ENCODE results near the gene SLC6A6. TPM values are rescaled to one million over a fixed set of nuclear protein-coding genes. Genes with fewer than 3 reads are reported as not detected.
"Not testable (repeated sequence)": the region's sequence is repeated elsewhere in the genome, so short reads cannot be mapped to it uniquely, and the experiment has no call there.

SLC6A6 gene
- total and polyA plus RNA-seq, 12 donors, result 10.6 to 197 (median 85.6) TPM

DNA sequence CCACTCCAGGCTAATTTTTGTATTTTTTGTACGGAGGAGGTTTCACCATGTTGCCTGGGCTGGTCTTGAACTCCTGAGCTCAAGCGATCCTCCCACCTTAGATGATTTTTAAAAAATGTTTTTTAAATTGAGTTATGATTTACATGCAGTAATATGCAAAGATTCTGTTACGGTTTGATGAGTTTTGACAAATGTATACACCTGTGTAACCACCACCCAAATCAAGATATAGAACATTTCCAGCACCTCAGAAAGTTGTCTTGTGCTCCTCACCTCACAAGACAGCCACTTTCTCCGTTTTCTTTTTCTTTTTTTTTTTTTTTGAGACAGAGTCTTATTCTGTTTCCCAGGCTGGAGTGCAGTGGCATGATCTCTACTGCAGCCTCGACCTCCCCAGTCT, 4.8 kb downstream of the SLC6A6 start:
- DNase-seq, result no peak
- Histone ChIP-seq H3K4me1 (replicated peaks in 1 of 2) (peaks cover 40 to 80% of the 10 kb centered on the region in 2 donors), H3K27me3 (no peaks in the 10 kb centered on the region), H3K36me3 (replicated peaks in 1 of 2) (peaks cover 0 to 11% of the 10 kb centered on the region in 2 donors), H3K27ac (peak overlapping the region in 1 of 5 donors; percentile 46), H3K9me3 (replicated peaks in 1 of 3) (no peaks in the 10 kb centered on the region), H3K4me3 (no peak overlapping the region)
- no peak for TF ChIP-seq POLR2A (IDR thresholded peaks at IDR 0.05)
- WGBS, 4 donors, result 87 to 96% (median 92%) methylated on average over 5 of the region's 5 CpGs
- intact Hi-C loops (cut with DNase I), result loop anchor here in 1 of 2 donors (5.0 kb wide), 1 partner anchor 45 kb away; no protein-coding TSS in a partner anchor

GRCh38 chr3:14409779-14410063, 7.3 kb downstream of the SLC6A6 start:
- H3K36me3 ChIP-seq (replicated peaks in 1 of 2), result peaks cover 0 to 11% of the 10 kb centered on the region in 2 donors
- H3K27me3 ChIP-seq; H3K4me3 ChIP-seq; DNase-seq; H3K9me3 ChIP-seq (replicated peaks in 1 of 3): not testable (repeated sequence)
- H3K27ac ChIP-seq, result peak overlapping the region in 3 of 5 donors; percentile 65 to 90 (median 90)
- intact Hi-C loops (cut with DNase I), result loop anchor here in 1 of 2 donors (5.0 kb wide), 1 partner anchor 43 kb away; no protein-coding TSS in a partner anchor
- H3K4me1 ChIP-seq (replicated peaks in 1 of 2), result peaks cover 49 to 93% of the 10 kb centered on the region in 2 donors
- 81 to 97% (median 91%) methylated on average over 6 of the region's 6 CpGs for WGBS, 4 donors

DNA sequence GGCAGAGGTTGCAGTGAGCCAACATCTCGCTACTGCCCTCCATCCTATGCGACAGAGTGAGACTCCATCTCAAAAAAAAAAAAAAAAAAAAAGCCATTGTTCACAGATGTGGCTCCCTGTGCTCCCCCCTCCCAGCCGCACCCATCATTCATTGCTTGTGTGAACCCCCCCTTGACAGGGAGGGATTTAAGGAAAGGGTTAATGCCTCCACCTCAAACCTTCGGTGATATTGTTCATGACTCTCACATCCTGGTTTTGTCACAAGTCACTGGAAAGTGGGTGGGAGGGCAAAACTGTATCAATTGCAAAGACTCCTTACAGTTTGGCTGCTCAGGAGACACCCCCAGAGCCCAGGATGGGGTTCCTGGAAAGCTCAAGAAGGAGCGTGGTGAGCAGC, 7.7 kb downstream of the SLC6A6 start:
- 64 to 82% (median 81%) methylated on average over 5 of the region's 5 CpGs for WGBS, 4 donors
- no peaks in the 10 kb centered on the region for H3K27me3 ChIP-seq
- H3K4me1 ChIP-seq (replicated peaks in 1 of 2), result peaks cover 45 to 92% of the 10 kb centered on the region in 2 donors
- no peak for DNase-seq
- TF ChIP-seq CTCF (IDR thresholded peaks at IDR 0.05) (no peak), POLR2A (IDR thresholded peaks at IDR 0.05) (no peak)
- H3K36me3 ChIP-seq (replicated peaks in 1 of 2), result peaks cover 0 to 11% of the 10 kb centered on the region in 2 donors
- intact Hi-C loops (cut with DNase I), result no loop called here
- no peak overlapping the region for H3K4me3 ChIP-seq
- H3K27ac ChIP-seq, result peak overlapping the region in 4 of 5 donors; percentile 57 to 90 (median 89)
- no peaks in the 10 kb centered on the region for H3K9me3 ChIP-seq (replicated peaks in 1 of 3)

GRCh38 chr3:14410503-14411165, 8.2 kb downstream of the SLC6A6 start:
- intact Hi-C loops (cut with DNase I), result no loop called here
- peak; percentile 80 to 95 (median 93) for DNase-seq
- Histone ChIP-seq H3K4me1 (replicated peaks in 1 of 2) (peaks cover 42 to 92% of the 10 kb centered on the region in 2 donors), H3K9me3 (replicated peaks in 1 of 3) (no peaks in the 10 kb centered on the region), H3K27ac (peak overlapping the region; percentile 53 to 90 (median 88)), H3K36me3 (replicated peaks in 1 of 2) (peaks cover 0 to 11% of the 10 kb centered on the region in 2 donors), H3K4me3 (no peak overlapping the region), H3K27me3 (no peaks in the 10 kb centered on the region)
- TF ChIP-seq POLR2A (IDR thresholded peaks at IDR 0.05) (peak in 1 of 2 donors; percentile 76), CTCF (IDR thresholded peaks at IDR 0.05) (no peak)
- WGBS, 4 donors, result 44 to 57% (median 50%) methylated on average over 6 of the region's 6 CpGs

- H3K36me3 ChIP-seq (replicated peaks in 1 of 2), result peaks cover 0 to 11% of the 10 kb centered on the region in 2 donors
- no peak overlapping the region for H3K4me3 ChIP-seq
- 82 to 94% (median 89%) methylated on average over 8 to 9 of the region's 9 CpGs for WGBS, 4 donors
- H3K4me1 ChIP-seq (replicated peaks in 1 of 2), result peaks cover 43 to 92% of the 10 kb centered on the region in 2 donors
- peak overlapping the region; percentile 29 to 90 (median 88) for H3K27ac ChIP-seq
- H3K27me3 ChIP-seq, result no peaks in the 10 kb centered on the region
- no peak for TF ChIP-seq CTCF (IDR thresholded peaks at IDR 0.05)
- TF ChIP-seq POLR2A (IDR thresholded peaks at IDR 0.05), result no peak
- intact Hi-C loops (cut with DNase I), result no loop called here
- DNase-seq, result no peak
- H3K9me3 ChIP-seq (replicated peaks in 1 of 3), result no peaks in the 10 kb centered on the region
These were observed 8.7 kb downstream of the SLC6A6 start for GRCh38 chr3:14411166-14411526.
